ENCODE data around the gene RAB44. TPM values are rescaled to one million over a fixed set of nuclear protein-coding genes. Genes with fewer than 3 reads are reported as not detected.

Gene RAB44
- total and polyA plus RNA-seq, 2 of the 13 experiments (the other 11 are each of a cell fraction or from before 2014, with no cell fraction given): not detected

DNA sequence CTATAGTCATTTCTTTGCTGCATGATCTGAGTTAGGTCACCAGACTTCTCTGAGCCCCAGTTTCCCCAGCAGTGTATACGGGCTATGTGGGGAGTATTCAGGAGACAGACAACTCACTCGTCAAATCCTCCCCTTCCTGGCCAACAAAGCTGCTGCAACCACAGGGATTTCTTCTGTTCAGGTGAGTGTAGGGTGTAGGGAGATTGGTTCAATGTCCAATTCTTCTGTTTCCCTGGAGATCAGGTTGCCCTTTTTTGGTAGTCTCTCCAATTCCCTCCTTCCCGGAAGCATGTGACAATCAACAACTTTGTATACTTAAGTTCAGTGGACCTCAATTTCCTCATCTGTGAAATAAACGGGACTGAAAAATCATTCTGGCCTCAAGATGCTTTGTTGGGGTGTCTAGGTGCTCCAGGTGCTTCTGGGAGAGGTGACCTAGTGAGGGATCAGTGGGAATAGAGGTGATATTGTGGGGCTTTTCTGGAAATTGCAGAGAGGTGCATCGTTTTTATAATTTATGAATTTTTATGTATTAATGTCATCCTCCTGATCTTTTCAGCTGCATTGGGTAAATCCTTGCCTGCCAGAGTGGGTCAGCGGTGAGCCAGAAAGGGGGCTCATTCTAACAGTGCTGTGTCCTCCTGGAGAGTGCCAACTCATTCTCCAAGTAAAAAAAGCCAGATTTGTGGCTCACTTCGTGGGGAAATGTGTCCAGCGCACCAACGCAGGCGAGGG, 19.7 kb upstream of the RAB44 start (continued):
- TF ChIP-seq HIVEP1 (CRISPR knock-in tag; IDR thresholded peaks at IDR 0.05): no peak
- 0 out of 2 replicates have a peak, but pooled peaks have one; percentile 19 for TF ChIP-seq CHD2 (IDR thresholded peaks at IDR 0.05; ENCODE audit: low read depth, low read length)
- no peak for TF ChIP-seq SRSF4 (IDR thresholded peaks at IDR 0.05; ENCODE audit: low read depth, low read length, poor library complexity, severe bottlenecking)
- TF ChIP-seq, protein P1, sequence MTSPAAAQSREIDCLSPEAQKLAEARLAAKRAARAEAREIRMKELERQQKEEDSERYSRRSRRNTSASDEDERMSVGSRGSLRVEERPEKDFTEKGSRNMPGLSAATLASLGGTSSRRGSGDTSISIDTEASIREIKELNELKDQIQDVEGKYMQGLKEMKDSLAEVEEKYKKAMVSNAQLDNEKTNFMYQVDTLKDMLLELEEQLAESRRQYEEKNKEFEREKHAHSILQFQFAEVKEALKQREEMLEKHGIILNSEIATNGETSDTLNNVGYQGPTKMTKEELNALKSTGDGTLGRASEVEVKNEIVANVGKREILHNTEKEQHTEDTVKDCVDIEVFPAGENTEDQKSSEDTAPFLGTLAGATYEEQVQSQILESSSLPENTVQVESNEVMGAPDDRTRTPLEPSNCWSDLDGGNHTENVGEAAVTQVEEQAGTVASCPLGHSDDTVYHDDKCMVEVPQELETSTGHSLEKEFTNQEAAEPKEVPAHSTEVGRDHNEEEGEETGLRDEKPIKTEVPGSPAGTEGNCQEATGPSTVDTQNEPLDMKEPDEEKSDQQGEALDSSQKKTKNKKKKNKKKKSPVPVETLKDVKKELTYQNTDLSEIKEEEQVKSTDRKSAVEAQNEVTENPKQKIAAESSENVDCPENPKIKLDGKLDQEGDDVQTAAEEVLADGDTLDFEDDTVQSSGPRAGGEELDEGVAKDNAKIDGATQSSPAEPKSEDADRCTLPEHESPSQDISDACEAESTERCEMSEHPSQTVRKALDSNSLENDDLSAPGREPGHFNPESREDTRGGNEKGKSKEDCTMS (CRISPR knock-in tag; conservative IDR thresholded peaks at IDR 0.05): 0 out of 2 replicates have a peak, but pooled peaks have one; percentile 30
- TF ChIP-seq ZFP82 (CRISPR knock-in tag; IDR thresholded peaks at IDR 0.05; ENCODE audit: borderline replicate concordance): 0 out of 2 replicates have a peak, but pooled peaks have one; percentile 15
- no peak for TF ChIP-seq PTBP1 (IDR thresholded peaks at IDR 0.05; ENCODE audit: low read depth, low read length, poor library complexity, severe bottlenecking)
- TF ChIP-seq SIX4 (CRISPR knock-in tag; IDR thresholded peaks at IDR 0.05): peak; percentile 85
- no peak for TF ChIP-seq MXD4 (CRISPR knock-in tag; IDR thresholded peaks at IDR 0.05)
- no peak for TF ChIP-seq MAF1 (CRISPR knock-in tag; IDR thresholded peaks at IDR 0.05; ENCODE audit: borderline replicate concordance)
- TF ChIP-seq NFE2L1 (CRISPR knock-in tag; IDR thresholded peaks at IDR 0.05; ENCODE audit: borderline replicate concordance): no peak
- TF ChIP-seq, protein P2, sequence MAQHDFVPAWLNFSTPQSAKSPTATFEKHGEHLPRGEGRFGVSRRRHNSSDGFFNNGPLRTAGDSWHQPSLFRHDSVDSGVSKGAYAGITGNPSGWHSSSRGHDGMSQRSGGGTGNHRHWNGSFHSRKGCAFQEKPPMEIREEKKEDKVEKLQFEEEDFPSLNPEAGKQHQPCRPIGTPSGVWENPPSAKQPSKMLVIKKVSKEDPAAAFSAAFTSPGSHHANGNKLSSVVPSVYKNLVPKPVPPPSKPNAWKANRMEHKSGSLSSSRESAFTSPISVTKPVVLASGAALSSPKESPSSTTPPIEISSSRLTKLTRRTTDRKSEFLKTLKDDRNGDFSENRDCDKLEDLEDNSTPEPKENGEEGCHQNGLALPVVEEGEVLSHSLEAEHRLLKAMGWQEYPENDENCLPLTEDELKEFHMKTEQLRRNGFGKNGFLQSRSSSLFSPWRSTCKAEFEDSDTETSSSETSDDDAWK (CRISPR knock-in tag; IDR thresholded peaks at IDR 0.05): no peak
- no peak for TF ChIP-seq MAFF (IDR thresholded peaks at IDR 0.05; ENCODE audit: low read depth, low read length)
- peak; percentile 20; the same call in 1 of the 2 replicates for TF ChIP-seq ZNF614 (CRISPR knock-in tag; IDR thresholded peaks at IDR 0.05; ENCODE audit: borderline replicate concordance)
- TF ChIP-seq RFX1 (IDR thresholded peaks at IDR 0.05): 0 out of 2 replicates have a peak, but pooled peaks have one; percentile 33
- TF ChIP-seq, protein P3, sequence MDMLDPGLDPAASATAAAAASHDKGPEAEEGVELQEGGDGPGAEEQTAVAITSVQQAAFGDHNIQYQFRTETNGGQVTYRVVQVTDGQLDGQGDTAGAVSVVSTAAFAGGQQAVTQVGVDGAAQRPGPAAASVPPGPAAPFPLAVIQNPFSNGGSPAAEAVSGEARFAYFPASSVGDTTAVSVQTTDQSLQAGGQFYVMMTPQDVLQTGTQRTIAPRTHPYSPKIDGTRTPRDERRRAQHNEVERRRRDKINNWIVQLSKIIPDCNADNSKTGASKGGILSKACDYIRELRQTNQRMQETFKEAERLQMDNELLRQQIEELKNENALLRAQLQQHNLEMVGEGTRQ (IDR thresholded peaks at IDR 0.05; ENCODE audit: low read depth, low read length): no peak
- TF ChIP-seq, protein P3 (CRISPR knock-in tag; IDR thresholded peaks at IDR 0.05; ENCODE audit: borderline replicate concordance): peak; percentile 93; the same call in 1 of the 2 replicates
- TF ChIP-seq ZNF501 (CRISPR knock-in tag; IDR thresholded peaks at IDR 0.05): peak; percentile 12; the same call in 1 of the 2 replicates
- 0 out of 2 replicates have a peak, but pooled peaks have one; percentile 32 for TF ChIP-seq SP5 (CRISPR knock-in tag; IDR thresholded peaks at IDR 0.05; ENCODE audit: borderline replicate concordance, low read depth)
- TF ChIP-seq MAFG (CRISPR knock-in tag; IDR thresholded peaks at IDR 0.05): no peak
- TF ChIP-seq ZBTB8A (CRISPR knock-in tag; IDR thresholded peaks at IDR 0.05; ENCODE audit: borderline replicate concordance, low read depth): peak; percentile 20; the same call in 1 of the 2 replicates
- no peak for TF ChIP-seq HOXD1 (CRISPR knock-in tag; IDR thresholded peaks at IDR 0.05)
- TF ChIP-seq DR1 (CRISPR knock-in tag; IDR thresholded peaks at IDR 0.05): peak; percentile 26; the same call in 1 of the 2 replicates
- no peak for TF ChIP-seq MEIS1 (CRISPR knock-in tag; IDR thresholded peaks at IDR 0.05; ENCODE audit: borderline replicate concordance)
- TF ChIP-seq POLR2AphosphoS5 (IDR thresholded peaks at IDR 0.05; ENCODE audit: low read depth, low read length): peak; percentile 86
- TF ChIP-seq HDAC2 (CRISPR knock-in tag; IDR thresholded peaks at IDR 0.05): peak; percentile 13
- no peak for TF ChIP-seq GTF2F1 (IDR thresholded peaks at IDR 0.05; ENCODE audit: low read length)
